GM23338 (cell line): Measurements from ENCODE around the gene PPFIBP2. TPM values are rescaled to one million over a fixed set of nuclear protein-coding genes. Genes with fewer than 3 reads are reported as not detected.

Experiments
- ATAC-seq: fragments of 200-7000 bp; cut with Tn5 transposase; 3 replicates; pipeline ENCODE4 v1.9.1; 2020
- DNase-seq: peaks from one replicate; pipeline ENCODE4 v3.0.0-alpha.2; 2015; ENCODE audit warnings: low spot score
- H2AFZ ChIP-seq: fragments of 200-600 bp; sonication (generic); 2 replicates; pipeline ENCODE4 v1.8.0; 2016; ENCODE audit warnings: antibody characterized with exemption, mild to moderate bottlenecking, moderate library complexity
- H3F3A ChIP-seq: fragments of 200-600 bp; sonication (generic); replicated peaks from 2 replicates; pipeline ENCODE4 v1.8.0; 2017; ENCODE audit warnings: antibody characterized with exemption, mixed run types, low read depth
- H3K27ac ChIP-seq: fragments of 200-600 bp; sonication (generic); 2 replicates; pipeline ENCODE4 v1.6.1; 2016; ENCODE audit warnings: low read depth
- H3K27me3 ChIP-seq: fragments of 200-600 bp; sonication (generic); 2 replicates; pipeline ENCODE4 v1.8.0; 2016; ENCODE audit warnings: mild to moderate bottlenecking, mixed run types, moderate library complexity; ENCODE audit not compliant: insufficient read depth
- H3K36me3 ChIP-seq: fragments of 200-600 bp; sonication (generic); 2 replicates; pipeline ENCODE4 v1.8.0; 2016; ENCODE audit warnings: mild to moderate bottlenecking; ENCODE audit not compliant: insufficient read depth
- H3K4me1 ChIP-seq: fragments of 200-600 bp; sonication (generic); 2 replicates; pipeline ENCODE4 v1.8.0; 2016; ENCODE audit warnings: mild to moderate bottlenecking, moderate library complexity; ENCODE audit not compliant: insufficient read depth
- H3K4me2 ChIP-seq: fragments of 200-600 bp; sonication (generic); 2 replicates; pipeline ENCODE4 v1.7.1; 2017; ENCODE audit warnings: mixed run types
- H3K4me3 ChIP-seq: fragments of 200-600 bp; sonication (generic); 2 replicates; pipeline ENCODE4 v1.6.1; 2016; ENCODE audit warnings: mixed run types
- H3K79me2 ChIP-seq: fragments of 200-600 bp; sonication (generic); replicated peaks from 2 replicates; pipeline ENCODE4 v1.8.0; 2017; ENCODE audit warnings: mild to moderate bottlenecking; ENCODE audit not compliant: insufficient read depth
- H3K9me2 ChIP-seq: fragments of 200-600 bp; sonication (generic); 2 replicates; pipeline ENCODE4 v1.8.0; 2017; ENCODE audit not compliant: insufficient read depth
- H4K20me1 ChIP-seq: fragments of 200-600 bp; sonication (generic); replicated peaks from 2 replicates; pipeline ENCODE4 v1.8.0; 2017; ENCODE audit warnings: mild to moderate bottlenecking; ENCODE audit not compliant: insufficient read depth
- H3K27ac Mint-ChIP-seq: 2 replicates; pipeline ENCODE4 v1.8.0; 2020; ENCODE audit warnings: inconsistent platforms, mild to moderate bottlenecking, moderate library complexity, mixed read lengths
- H3K27me3 Mint-ChIP-seq: 3 replicates; pipeline ENCODE4 v1.8.0; 2022; ENCODE audit warnings: low read depth, mild to moderate bottlenecking, moderate library complexity, mixed read lengths, inconsistent platforms; ENCODE audit not compliant: insufficient read depth, poor library complexity
- H3K36me3 Mint-ChIP-seq: 3 replicates; pipeline ENCODE4 v1.8.0; 2021; ENCODE audit warnings: low read depth, mild to moderate bottlenecking, inconsistent platforms, moderate library complexity, mixed read lengths
- H3K4me1 Mint-ChIP-seq: 3 replicates; pipeline ENCODE4 v1.8.0; 2020; ENCODE audit warnings: mild to moderate bottlenecking, inconsistent platforms, mixed read lengths
- H3K4me3 Mint-ChIP-seq: 3 replicates; pipeline ENCODE4 v1.8.0; 2021; ENCODE audit warnings: moderate library complexity, mild to moderate bottlenecking, inconsistent platforms, mixed read lengths
- H3K9me3 Mint-ChIP-seq: 3 replicates; pipeline ENCODE4 v1.8.0; 2020; ENCODE audit warnings: moderate library complexity, mild to moderate bottlenecking, inconsistent platforms, mixed read lengths
- CREB1 ChIP-seq: fragments of 250-450 bp; sonication (Bioruptor Pico); IDR thresholded peaks from 2 replicates; pipeline ENCODE4 v1.5.0; 2020; ENCODE audit warnings: low read depth, mild to moderate bottlenecking, moderate library complexity
- EZH2 ChIP-seq: fragments of 200-600 bp; sonication (generic); IDR thresholded peaks from one replicate; pipeline ENCODE4 v1.8.0; 2017; ENCODE audit warnings: antibody characterized with exemption, mild to moderate bottlenecking, low read depth; ENCODE audit not compliant: unreplicated experiment
- EZH2phosphoT487 ChIP-seq: fragments of 200-600 bp; sonication (generic); IDR thresholded peaks from one replicate; pipeline ENCODE4 v1.8.1; 2018; ENCODE audit warnings: antibody characterized with exemption; ENCODE audit not compliant: unreplicated experiment
- JUNB ChIP-seq: IDR thresholded peaks from one replicate; pipeline ENCODE4 v1.6.1; 2016; ENCODE audit warnings: antibody characterized with exemption; ENCODE audit not compliant: unreplicated experiment
- NANOG ChIP-seq: IDR thresholded peaks from 2 replicates; pipeline ENCODE4 v1.6.1; 2016; ENCODE audit warnings: antibody characterized with exemption, borderline replicate concordance
- POLR2AphosphoS5 ChIP-seq: IDR thresholded peaks from 2 replicates; pipeline ENCODE4 v1.6.1; 2016; ENCODE audit warnings: antibody characterized with exemption, low read depth
- ZNF114 ChIP-seq: fragments of 250-450 bp; sonication (Bioruptor Pico); IDR thresholded peaks from 2 replicates; pipeline ENCODE4 v1.5.0; 2020; ENCODE audit warnings: mild to moderate bottlenecking, moderate library complexity
- ZNF331 ChIP-seq: fragments of 250-450 bp; sonication (Bioruptor Pico); IDR thresholded peaks from 2 replicates; pipeline ENCODE4 v1.5.0; 2020; ENCODE audit warnings: low read depth, mild to moderate bottlenecking, moderate library complexity
- polyA plus RNA-seq: library from polyadenylated mRNA; unstranded; fragments of >200 nt; fragmentation: Nextera tagmentation; extraction: Ambion mirVana; gene quantifications from 2 replicates; pipeline ENCODE4 v1.2.1, GENCODE V29; 2016
- total RNA-seq: library from RNA; depleted of rRNA; stranded (reverse); fragments of >200 nt; shearing (Covaris generic); gene quantifications from 2 replicates; pipeline ENCODE4 v1.2.3, GENCODE V29; 2014
- TF ChIP-seq, protein P1 (sequence below): fragments of 250-450 bp; sonication (Bioruptor Pico); IDR thresholded peaks from 2 replicates; pipeline ENCODE4 v1.5.0; 2020; ENCODE audit warnings: mild to moderate bottlenecking, moderate library complexity
- TF ChIP-seq, protein P2 (sequence below): IDR thresholded peaks from 2 replicates; pipeline ENCODE4 v1.6.1; 2016; ENCODE audit warnings: antibody characterized with exemption
- TF ChIP-seq, protein P3 (sequence below), 2 experiments: fragments of 200-600 bp in 1 of 2; sonication (generic) in 1 of 2; conservative IDR thresholded peaks; 2 replicates each; pipeline versions ENCODE4 v1.5.1 to v1.6.1; 2016 to 2017; ENCODE audit warnings: antibody characterized with exemption in 2 of 2, low read depth in 2 of 2, mild to moderate bottlenecking in 2 of 2, moderate library complexity in 1 of 2
- TF ChIP-seq, protein P4 (sequence below): IDR thresholded peaks from one replicate; pipeline ENCODE4 v1.6.1; 2018; ENCODE audit warnings: antibody characterized with exemption; ENCODE audit not compliant: unreplicated experiment

PPFIBP2 gene
- total and polyA plus RNA-seq, 2 experiments from 2014 or later, result 7.1 to 14.8 TPM

DNA sequence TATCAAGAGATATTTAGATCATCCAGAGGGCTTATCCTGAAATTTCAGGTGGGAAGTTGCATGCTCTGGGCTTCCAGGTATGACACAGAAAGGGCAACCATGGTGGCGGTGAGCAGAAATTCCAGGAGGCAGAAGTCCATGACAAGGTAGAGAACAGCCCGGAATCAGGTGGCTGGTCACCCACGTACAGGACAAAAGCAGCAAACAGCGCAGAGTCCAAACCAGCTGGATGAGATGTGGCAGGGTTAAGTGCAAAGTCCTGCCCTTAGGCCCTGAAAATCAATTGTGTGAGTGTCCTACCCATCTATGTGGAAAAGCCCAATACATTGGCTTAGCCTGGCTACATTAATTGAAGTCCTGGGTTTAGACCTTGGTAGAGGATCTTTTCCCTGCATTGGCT lies 11.6 kb downstream of the PPFIBP2 start (continued):
- TF ChIP-seq, protein P1, sequence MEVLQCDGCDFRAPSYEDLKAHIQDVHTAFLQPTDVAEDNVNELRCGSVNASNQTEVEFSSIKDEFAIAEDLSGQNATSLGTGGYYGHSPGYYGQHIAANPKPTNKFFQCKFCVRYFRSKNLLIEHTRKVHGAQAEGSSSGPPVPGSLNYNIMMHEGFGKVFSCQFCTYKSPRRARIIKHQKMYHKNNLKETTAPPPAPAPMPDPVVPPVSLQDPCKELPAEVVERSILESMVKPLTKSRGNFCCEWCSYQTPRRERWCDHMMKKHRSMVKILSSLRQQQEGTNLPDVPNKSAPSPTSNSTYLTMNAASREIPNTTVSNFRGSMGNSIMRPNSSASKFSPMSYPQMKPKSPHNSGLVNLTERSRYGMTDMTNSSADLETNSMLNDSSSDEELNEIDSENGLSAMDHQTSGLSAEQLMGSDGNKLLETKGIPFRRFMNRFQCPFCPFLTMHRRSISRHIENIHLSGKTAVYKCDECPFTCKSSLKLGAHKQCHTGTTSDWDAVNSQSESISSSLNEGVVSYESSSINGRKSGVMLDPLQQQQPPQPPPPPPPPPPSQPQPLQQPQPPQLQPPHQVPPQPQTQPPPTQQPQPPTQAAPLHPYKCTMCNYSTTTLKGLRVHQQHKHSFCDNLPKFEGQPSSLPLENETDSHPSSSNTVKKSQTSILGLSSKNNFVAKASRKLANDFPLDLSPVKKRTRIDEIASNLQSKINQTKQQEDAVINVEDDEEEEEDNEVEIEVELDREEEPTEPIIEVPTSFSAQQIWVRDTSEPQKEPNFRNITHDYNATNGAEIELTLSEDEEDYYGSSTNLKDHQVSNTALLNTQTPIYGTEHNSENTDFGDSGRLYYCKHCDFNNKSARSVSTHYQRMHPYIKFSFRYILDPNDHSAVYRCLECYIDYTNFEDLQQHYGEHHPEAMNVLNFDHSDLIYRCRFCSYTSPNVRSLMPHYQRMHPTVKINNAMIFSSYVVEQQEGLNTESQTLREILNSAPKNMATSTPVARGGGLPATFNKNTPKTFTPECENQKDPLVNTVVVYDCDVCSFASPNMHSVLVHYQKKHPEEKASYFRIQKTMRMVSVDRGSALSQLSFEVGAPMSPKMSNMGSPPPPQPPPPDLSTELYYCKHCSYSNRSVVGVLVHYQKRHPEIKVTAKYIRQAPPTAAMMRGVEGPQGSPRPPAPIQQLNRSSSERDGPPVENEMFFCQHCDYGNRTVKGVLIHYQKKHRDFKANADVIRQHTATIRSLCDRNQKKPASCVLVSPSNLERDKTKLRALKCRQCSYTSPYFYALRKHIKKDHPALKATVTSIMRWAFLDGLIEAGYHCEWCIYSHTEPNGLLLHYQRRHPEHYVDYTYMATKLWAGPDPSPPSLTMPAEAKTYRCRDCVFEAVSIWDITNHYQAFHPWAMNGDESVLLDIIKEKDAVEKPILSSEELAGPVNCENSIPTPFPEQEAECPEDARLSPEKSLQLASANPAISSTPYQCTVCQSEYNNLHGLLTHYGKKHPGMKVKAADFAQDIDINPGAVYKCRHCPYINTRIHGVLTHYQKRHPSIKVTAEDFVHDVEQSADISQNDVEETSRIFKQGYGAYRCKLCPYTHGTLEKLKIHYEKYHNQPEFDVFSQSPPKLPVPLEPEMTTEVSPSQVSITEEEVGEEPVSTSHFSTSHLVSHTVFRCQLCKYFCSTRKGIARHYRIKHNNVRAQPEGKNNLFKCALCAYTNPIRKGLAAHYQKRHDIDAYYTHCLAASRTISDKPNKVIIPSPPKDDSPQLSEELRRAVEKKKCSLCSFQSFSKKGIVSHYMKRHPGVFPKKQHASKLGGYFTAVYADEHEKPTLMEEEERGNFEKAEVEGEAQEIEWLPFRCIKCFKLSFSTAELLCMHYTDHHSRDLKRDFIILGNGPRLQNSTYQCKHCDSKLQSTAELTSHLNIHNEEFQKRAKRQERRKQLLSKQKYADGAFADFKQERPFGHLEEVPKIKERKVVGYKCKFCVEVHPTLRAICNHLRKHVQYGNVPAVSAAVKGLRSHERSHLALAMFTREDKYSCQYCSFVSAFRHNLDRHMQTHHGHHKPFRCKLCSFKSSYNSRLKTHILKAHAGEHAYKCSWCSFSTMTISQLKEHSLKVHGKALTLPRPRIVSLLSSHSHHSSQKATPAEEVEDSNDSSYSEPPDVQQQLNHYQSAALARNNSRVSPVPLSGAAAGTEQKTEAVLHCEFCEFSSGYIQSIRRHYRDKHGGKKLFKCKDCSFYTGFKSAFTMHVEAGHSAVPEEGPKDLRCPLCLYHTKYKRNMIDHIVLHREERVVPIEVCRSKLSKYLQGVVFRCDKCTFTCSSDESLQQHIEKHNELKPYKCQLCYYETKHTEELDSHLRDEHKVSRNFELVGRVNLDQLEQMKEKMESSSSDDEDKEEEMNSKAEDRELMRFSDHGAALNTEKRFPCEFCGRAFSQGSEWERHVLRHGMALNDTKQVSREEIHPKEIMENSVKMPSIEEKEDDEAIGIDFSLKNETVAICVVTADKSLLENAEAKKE (CRISPR knock-in tag), result no peak
- TF ChIP-seq ZNF331, result no peak
- TF ChIP-seq, protein P2, sequence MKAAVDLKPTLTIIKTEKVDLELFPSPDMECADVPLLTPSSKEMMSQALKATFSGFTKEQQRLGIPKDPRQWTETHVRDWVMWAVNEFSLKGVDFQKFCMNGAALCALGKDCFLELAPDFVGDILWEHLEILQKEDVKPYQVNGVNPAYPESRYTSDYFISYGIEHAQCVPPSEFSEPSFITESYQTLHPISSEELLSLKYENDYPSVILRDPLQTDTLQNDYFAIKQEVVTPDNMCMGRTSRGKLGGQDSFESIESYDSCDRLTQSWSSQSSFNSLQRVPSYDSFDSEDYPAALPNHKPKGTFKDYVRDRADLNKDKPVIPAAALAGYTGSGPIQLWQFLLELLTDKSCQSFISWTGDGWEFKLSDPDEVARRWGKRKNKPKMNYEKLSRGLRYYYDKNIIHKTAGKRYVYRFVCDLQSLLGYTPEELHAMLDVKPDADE, result no peak
- no peak for TF ChIP-seq EZH2

DNA sequence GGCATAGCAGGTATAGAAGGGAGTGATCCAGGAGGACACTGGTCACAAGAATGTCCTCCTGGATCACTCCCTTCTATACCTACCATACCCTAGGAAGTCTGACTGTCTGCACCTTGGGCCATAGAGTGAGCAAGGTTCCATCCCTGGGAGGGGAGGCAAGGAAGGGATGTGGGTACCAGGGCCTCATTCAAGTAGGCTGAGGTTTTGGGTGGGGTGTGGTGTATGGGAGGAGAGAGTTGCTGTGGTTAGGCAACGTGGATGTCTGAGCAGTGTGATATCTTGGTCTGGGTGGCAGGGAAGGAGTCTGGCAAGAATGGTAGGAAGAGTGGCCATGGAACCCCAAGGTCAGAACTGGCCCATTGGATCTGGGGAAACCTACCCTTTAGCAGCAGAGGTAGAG lies 13.2 kb downstream of the PPFIBP2 start:
- H3K4me1 ChIP-seq, result no peaks in the 10 kb centered on the region
- peaks cover 3% of the 10 kb centered on the region; the same call in 1 of the 3 replicates for H3K9me3 Mint-ChIP-seq
- no peaks in the 10 kb centered on the region for H3F3A ChIP-seq
- H3K27me3 ChIP-seq, result no peaks in the 10 kb centered on the region
- H3K27ac ChIP-seq, result no peak overlapping the region
- H3K4me3 ChIP-seq, result no peak overlapping the region
- H3K4me2 ChIP-seq, result no peak overlapping the region
- no peak overlapping the region for H3K27ac Mint-ChIP-seq
- H3K36me3 Mint-ChIP-seq, result no peaks in the 10 kb centered on the region
- no peak overlapping the region for H3K4me3 Mint-ChIP-seq
- no peak overlapping the region for H2AFZ ChIP-seq
- peaks cover 18% of the 10 kb centered on the region; the same call in 1 of the 2 replicates for H3K9me2 ChIP-seq
- H3K36me3 ChIP-seq, result no peaks in the 10 kb centered on the region
- DNase-seq, result no peak
- peaks cover 3% of the 10 kb centered on the region for H3K27me3 Mint-ChIP-seq
- no peak for ATAC-seq
- H4K20me1 ChIP-seq, result no peaks in the 10 kb centered on the region
- H3K4me1 Mint-ChIP-seq, result no peaks in the 10 kb centered on the region; the same call in 2 of the 3 replicates
- H3K79me2 ChIP-seq, result no peaks in the 10 kb centered on the region
- TF ChIP-seq ZNF331 (no peak), EZH2phosphoT487 (no peak), NANOG (no peak), ZNF114 (no peak), CREB1 (CRISPR knock-in tag) (no peak), POLR2AphosphoS5 (no peak), EZH2 (no peak), JUNB (no peak)
- TF ChIP-seq, protein P2, result no peak
- TF ChIP-seq, protein P3, sequence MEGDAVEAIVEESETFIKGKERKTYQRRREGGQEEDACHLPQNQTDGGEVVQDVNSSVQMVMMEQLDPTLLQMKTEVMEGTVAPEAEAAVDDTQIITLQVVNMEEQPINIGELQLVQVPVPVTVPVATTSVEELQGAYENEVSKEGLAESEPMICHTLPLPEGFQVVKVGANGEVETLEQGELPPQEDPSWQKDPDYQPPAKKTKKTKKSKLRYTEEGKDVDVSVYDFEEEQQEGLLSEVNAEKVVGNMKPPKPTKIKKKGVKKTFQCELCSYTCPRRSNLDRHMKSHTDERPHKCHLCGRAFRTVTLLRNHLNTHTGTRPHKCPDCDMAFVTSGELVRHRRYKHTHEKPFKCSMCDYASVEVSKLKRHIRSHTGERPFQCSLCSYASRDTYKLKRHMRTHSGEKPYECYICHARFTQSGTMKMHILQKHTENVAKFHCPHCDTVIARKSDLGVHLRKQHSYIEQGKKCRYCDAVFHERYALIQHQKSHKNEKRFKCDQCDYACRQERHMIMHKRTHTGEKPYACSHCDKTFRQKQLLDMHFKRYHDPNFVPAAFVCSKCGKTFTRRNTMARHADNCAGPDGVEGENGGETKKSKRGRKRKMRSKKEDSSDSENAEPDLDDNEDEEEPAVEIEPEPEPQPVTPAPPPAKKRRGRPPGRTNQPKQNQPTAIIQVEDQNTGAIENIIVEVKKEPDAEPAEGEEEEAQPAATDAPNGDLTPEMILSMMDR (conservative IDR thresholded peaks at IDR 0.05; ENCODE audit: low read depth in 2 of 2), result no peak
- TF ChIP-seq, protein P4, sequence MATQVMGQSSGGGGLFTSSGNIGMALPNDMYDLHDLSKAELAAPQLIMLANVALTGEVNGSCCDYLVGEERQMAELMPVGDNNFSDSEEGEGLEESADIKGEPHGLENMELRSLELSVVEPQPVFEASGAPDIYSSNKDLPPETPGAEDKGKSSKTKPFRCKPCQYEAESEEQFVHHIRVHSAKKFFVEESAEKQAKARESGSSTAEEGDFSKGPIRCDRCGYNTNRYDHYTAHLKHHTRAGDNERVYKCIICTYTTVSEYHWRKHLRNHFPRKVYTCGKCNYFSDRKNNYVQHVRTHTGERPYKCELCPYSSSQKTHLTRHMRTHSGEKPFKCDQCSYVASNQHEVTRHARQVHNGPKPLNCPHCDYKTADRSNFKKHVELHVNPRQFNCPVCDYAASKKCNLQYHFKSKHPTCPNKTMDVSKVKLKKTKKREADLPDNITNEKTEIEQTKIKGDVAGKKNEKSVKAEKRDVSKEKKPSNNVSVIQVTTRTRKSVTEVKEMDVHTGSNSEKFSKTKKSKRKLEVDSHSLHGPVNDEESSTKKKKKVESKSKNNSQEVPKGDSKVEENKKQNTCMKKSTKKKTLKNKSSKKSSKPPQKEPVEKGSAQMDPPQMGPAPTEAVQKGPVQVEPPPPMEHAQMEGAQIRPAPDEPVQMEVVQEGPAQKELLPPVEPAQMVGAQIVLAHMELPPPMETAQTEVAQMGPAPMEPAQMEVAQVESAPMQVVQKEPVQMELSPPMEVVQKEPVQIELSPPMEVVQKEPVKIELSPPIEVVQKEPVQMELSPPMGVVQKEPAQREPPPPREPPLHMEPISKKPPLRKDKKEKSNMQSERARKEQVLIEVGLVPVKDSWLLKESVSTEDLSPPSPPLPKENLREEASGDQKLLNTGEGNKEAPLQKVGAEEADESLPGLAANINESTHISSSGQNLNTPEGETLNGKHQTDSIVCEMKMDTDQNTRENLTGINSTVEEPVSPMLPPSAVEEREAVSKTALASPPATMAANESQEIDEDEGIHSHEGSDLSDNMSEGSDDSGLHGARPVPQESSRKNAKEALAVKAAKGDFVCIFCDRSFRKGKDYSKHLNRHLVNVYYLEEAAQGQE, result no peak
